Stomach (tissue), 4 donors: ENCODE results near the gene TIGD1.

Source experiments
- CTCF ChIP-seq, 7 experiments: fragments of 450-650 bp in 4 of 7; fragments of 200-600 bp in 3 of 7; sonication (generic) in 3 of 7; IDR thresholded peaks; one replicate each; pipeline ENCODE4 v1.5.1; 2016 to 2019; ENCODE audit warnings: antibody characterized with exemption in 7 of 7, control low read depth in 2 of 7, mild to moderate bottlenecking in 1 of 7
- EP300 ChIP-seq: sonication (generic); formaldehyde crosslinking; IDR thresholded peaks from one replicate; pipeline ENCODE4 v1.6.1; 2017; ENCODE audit warnings: antibody characterized with exemption
- POLR2A ChIP-seq, 4 donors: fragments of 450-650 bp; IDR thresholded peaks; one replicate each; pipeline ENCODE4 v1.6.1; 2016; ENCODE audit warnings: antibody characterized with exemption in 4 of 4, control low read depth in 2 of 4, mild to moderate bottlenecking in 1 of 4, moderate library complexity in 1 of 4
- POLR2AphosphoS5 ChIP-seq, 3 donors: sonication (generic); formaldehyde crosslinking; IDR thresholded peaks; one replicate each; pipeline ENCODE4 v1.6.1; 2016; ENCODE audit warnings: antibody characterized with exemption in 3 of 3

GRCh38 chr2:232547991-232548390 lies 2.4 kb downstream of the TIGD1 start:
- TF ChIP-seq CTCF (IDR thresholded peaks at IDR 0.05), result no peak
- no peak for TF ChIP-seq EP300
- no peak for TF ChIP-seq POLR2A (IDR thresholded peaks at IDR 0.05)
- TF ChIP-seq POLR2AphosphoS5 (IDR thresholded peaks at IDR 0.05), result no peak
